ENCODE measurements around the gene KRT4.

The KRT4 gene

DNA sequence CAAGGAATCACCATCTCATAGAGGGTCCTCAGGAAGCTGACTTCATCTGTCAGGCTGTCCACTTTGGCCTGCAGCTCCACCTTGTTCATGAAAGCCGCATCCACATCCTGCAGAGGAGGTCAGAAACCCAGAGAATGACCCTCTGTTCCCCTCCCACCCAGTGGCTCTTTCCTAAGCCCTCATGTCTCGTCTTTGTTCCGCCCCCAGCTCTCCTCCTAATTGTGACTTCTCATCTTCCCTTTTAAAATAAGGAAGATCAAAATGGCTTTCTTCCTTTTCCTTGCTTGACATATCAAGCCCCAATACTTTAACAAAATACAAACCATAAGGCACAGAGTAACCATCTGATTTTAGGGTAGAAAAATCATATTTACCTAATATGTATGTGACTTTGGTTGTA, 41.1 kb downstream of the KRT4 start:
- no peak for DNase-seq
- H3K27ac Mint-ChIP-seq, result no peak overlapping the region
- H3K27me3 Mint-ChIP-seq (ENCODE audit: low read depth, poor library complexity), result peaks cover 12% of the 10 kb centered on the region

DNA sequence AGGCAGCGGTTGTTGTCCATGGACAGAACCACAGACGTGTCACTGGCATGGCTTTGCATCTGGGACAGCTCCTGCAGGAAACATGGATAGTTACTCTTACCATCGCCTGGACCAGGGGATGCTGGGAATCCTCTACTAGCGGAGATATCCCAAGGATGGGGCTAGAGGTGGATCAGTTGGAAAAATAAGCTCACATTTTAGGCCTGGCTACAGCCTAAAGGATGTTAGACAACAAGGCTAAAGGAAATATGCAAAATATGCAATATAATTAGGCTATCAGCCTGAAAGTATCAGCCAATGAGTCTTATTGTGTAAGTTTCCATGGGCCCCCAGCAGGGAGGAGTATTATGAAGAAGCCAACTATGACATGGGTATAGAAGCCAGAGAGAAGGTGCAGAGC, 41.7 kb downstream of the KRT4 start:
- DNase-seq, result no peak
- H3K4me1 Mint-ChIP-seq, result peaks cover 6% of the 10 kb centered on the region
- no peaks in the 10 kb centered on the region for H3K36me3 Mint-ChIP-seq (ENCODE audit: low read depth)
- H3K4me3 Mint-ChIP-seq, result no peak overlapping the region
- no peak overlapping the region for H3K27ac Mint-ChIP-seq
- H3K9me3 Mint-ChIP-seq, result no peaks in the 10 kb centered on the region
- no peak for TF ChIP-seq CTCF (IDR thresholded peaks at IDR 0.05)
- H3K27me3 Mint-ChIP-seq (ENCODE audit: low read depth, poor library complexity), result peaks cover 15% of the 10 kb centered on the region

More for the DNA sequence above, 41.1 kb downstream of the KRT4 start:
- Mint-ChIP-seq H3K4me3 (no peak overlapping the region), H3K4me1 (peaks cover under 1% of the 10 kb centered on the region), H3K36me3 (ENCODE audit: low read depth) (no peaks in the 10 kb centered on the region), H3K9me3 (no peaks in the 10 kb centered on the region)
- no peak for TF ChIP-seq CTCF (IDR thresholded peaks at IDR 0.05)

DNA sequence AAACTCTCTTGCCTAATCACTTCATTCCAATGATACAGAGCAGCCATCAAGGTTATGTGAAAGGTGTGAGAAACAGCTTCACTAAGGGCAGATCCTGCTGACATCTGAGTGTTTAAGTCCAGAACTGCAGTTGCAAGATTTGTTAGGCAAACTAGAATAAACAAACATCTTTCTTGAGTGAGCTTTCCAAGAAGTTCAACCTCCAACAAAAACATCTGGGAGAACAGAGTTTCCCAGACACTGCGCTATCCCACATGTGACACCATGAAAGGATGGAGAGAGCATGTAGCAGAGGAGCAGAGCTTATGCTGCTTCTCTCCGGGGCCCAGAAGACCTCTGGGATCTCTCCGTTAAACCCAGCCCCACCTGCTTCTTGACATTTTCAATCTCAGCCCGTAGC, 42.4 kb downstream of the KRT4 start:
- Mint-ChIP-seq H3K4me3 (no peak overlapping the region), H3K4me1 (peaks cover 10% of the 10 kb centered on the region), H3K27me3 (ENCODE audit: low read depth, poor library complexity) (peaks cover 10% of the 10 kb centered on the region), H3K36me3 (ENCODE audit: low read depth) (no peaks in the 10 kb centered on the region), H3K9me3 (no peaks in the 10 kb centered on the region), H3K27ac (no peak overlapping the region)
- no peak for DNase-seq
- TF ChIP-seq CTCF (IDR thresholded peaks at IDR 0.05), result no peak

DNA sequence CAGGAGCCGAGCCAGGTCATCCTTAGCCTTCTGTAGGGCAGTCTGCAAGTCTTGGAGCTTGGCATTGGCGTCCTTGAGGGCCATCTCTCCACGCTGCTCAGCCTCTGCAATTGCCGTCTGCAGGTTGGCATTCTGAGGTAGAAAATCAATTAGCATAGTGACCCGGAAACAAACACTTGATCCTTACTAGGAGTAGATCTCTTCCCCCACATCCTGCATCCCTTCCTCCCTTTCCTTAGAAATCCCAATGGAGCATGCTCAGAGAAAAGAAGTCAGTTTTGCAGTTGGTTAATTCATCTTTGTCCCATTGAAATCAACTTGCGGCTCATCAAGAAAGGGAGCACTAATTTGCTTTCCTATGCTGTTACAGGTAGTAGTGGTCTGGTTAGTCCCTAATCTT, 42.8 kb downstream of the KRT4 start:
- H3K4me1 Mint-ChIP-seq, result peaks cover 14% of the 10 kb centered on the region
- H3K4me3 Mint-ChIP-seq, result no peak overlapping the region
- H3K9me3 Mint-ChIP-seq, result no peaks in the 10 kb centered on the region
- H3K27me3 Mint-ChIP-seq (ENCODE audit: low read depth, poor library complexity), result peaks cover 10% of the 10 kb centered on the region
- DNase-seq, result no peak
- H3K36me3 Mint-ChIP-seq (ENCODE audit: low read depth), result no peaks in the 10 kb centered on the region
- TF ChIP-seq CTCF (IDR thresholded peaks at IDR 0.05), result no peak
- H3K27ac Mint-ChIP-seq, result no peak overlapping the region

DNA sequence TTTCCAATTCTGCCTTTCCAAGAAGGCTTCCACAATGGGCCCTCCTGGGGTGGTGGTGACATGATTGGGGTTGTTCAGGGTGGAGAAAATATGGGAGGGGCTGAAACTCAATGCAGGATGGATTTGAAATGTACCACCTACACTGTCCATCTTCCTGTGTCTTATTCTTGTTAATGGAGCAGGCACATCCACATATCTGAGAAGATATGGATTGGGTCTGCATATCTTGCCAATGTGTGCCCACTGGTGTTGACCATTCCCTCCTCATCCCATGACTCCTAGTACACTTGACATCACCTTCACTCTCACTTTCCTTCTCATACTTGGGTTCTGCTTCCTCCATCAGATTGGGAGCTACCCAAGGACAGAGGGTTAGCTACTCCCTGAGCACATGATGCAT, 44.0 kb downstream of the KRT4 start:
- Mint-ChIP-seq H3K36me3 (ENCODE audit: low read depth) (no peaks in the 10 kb centered on the region), H3K27me3 (ENCODE audit: low read depth, poor library complexity) (peaks cover 12% of the 10 kb centered on the region), H3K4me1 (peaks cover 26% of the 10 kb centered on the region), H3K9me3 (no peaks in the 10 kb centered on the region), H3K4me3 (no peak overlapping the region), H3K27ac (no peak overlapping the region)
- TF ChIP-seq CTCF (IDR thresholded peaks at IDR 0.05), result no peak
- DNase-seq, result no peak

- H3K27me3 Mint-ChIP-seq (ENCODE audit: low read depth, poor library complexity), result peaks cover 12% of the 10 kb centered on the region
- no peaks in the 10 kb centered on the region for H3K9me3 Mint-ChIP-seq
- H3K4me1 Mint-ChIP-seq, result peaks cover 29% of the 10 kb centered on the region
- no peak for TF ChIP-seq CTCF (IDR thresholded peaks at IDR 0.05)
- H3K36me3 Mint-ChIP-seq (ENCODE audit: low read depth), result no peaks in the 10 kb centered on the region
- H3K4me3 Mint-ChIP-seq, result no peak overlapping the region
- no peak for DNase-seq
- H3K27ac Mint-ChIP-seq, result no peak overlapping the region
These were observed 44.6 kb downstream of the KRT4 start for GRCh38 chr12:52769354-52769753.

All from nephron progenitor cell (in vitro differentiated cells).